Measurements from ENCODE around the gene MRGPRG. TPM values are rescaled to one million over a fixed set of nuclear protein-coding genes. Genes with fewer than 3 reads are reported as not detected.

The MRGPRG gene
- total and polyA plus RNA-seq, 9 of the 15 experiments (the other 6 are each of a cell fraction or from before 2014, with no cell fraction given): not detected

DNA sequence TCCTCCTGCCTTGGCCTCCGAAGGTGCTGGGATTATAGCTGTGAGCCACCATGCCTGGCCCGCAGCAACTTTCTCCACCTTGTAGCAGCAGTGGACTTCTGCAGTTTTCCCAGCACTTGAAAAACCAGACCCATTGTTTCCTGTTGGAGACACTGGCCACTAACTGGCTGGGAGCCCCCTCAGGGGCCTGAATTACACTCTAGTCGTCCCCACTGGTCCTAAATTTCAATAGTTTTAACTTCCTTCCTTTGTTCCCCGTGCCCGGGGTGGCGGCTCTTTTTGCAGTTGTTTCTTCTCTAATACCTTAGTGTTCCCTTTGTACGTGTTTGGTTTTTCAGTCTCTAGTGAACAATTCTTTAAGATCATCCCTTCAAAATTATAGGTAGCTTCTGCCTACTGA lies 16.2 kb upstream of the MRGPRG start:
- ATAC-seq: no peak
- peaks cover 16 to 34% of the 10 kb centered on the region in 2 experiments for H3K4me1 ChIP-seq (replicated peaks in 1 of 2; ENCODE audit: control insufficient read depth in 2 of 2, insufficient read depth in 2 of 2, low read length in 2 of 2)
- no peak for DNase-seq (ENCODE audit: extremely low read depth in 1 of 4, low spot score in 3 of 4)
- no peaks in the 10 kb centered on the region for H3K27me3 ChIP-seq (ENCODE audit: control insufficient read depth in 2 of 2, insufficient read depth in 2 of 2, low read length in 2 of 2)
- WGBS (ENCODE audit: insufficient coverage, low coverage, missing lambda C conversion rate): 56% methylated on average over 7 of the region's 7 CpGs
- ChIA-PET POLR2A (interaction anchor here (0.6 to 2.4 kb wide), 2 partner anchors 10 to 17 kb away, joined by 3 to 13 read pairs; no protein-coding TSS in a partner anchor), CTCF (ENCODE audit: low intra/inter-chr PET ratio) (no interaction called here)
- no peaks in the 10 kb centered on the region for H3K79me2 ChIP-seq (ENCODE audit: control insufficient read depth, insufficient read depth, low read length)
- no peaks in the 10 kb centered on the region for H4K20me1 ChIP-seq (replicated peaks; ENCODE audit: control insufficient read depth, insufficient read depth, low read length)
- no peaks in the 10 kb centered on the region for H3K9me3 ChIP-seq (replicated peaks; ENCODE audit: control insufficient read depth, insufficient read depth, low read depth, low read length)
- H3K36me3 ChIP-seq (ENCODE audit: control insufficient read depth, insufficient read depth, low read length): no peaks in the 10 kb centered on the region
- no peak overlapping the region for H3K9ac ChIP-seq (ENCODE audit: insufficient read depth in 1 of 2, low read depth in 2 of 2, low read length in 2 of 2)
- no peak for FAIRE-seq
- no peak overlapping the region for H3K4me3 ChIP-seq
- no peak overlapping the region for H3K27ac ChIP-seq (ENCODE audit: extremely low read depth, low read depth, low read length)
- no TSS peak for BruUV-seq (replicated peaks)
- no peak overlapping the region for H3K4me2 ChIP-seq (ENCODE audit: insufficient read depth, low read length)
- intact Hi-C loops (cut with micrococcal nuclease): no loop called here
- no peak for TF ChIP-seq SRSF7 (optimal IDR thresholded peaks at IDR 0.05; ENCODE audit: low read depth, low read length)
- TF ChIP-seq WHSC1 (IDR thresholded peaks at IDR 0.05; ENCODE audit: low read length): no peak
- TF ChIP-seq SOX6 (IDR thresholded peaks at IDR 0.05): no peak
- no peak for TF ChIP-seq ELF4 (CRISPR knock-in tag; IDR thresholded peaks at IDR 0.05)
- TF ChIP-seq RBFOX2 (IDR thresholded peaks at IDR 0.05; ENCODE audit: low read depth, low read length): no peak
- TF ChIP-seq CREM (IDR thresholded peaks at IDR 0.05; ENCODE audit: low read depth): no peak
- TF ChIP-seq, protein P1, sequence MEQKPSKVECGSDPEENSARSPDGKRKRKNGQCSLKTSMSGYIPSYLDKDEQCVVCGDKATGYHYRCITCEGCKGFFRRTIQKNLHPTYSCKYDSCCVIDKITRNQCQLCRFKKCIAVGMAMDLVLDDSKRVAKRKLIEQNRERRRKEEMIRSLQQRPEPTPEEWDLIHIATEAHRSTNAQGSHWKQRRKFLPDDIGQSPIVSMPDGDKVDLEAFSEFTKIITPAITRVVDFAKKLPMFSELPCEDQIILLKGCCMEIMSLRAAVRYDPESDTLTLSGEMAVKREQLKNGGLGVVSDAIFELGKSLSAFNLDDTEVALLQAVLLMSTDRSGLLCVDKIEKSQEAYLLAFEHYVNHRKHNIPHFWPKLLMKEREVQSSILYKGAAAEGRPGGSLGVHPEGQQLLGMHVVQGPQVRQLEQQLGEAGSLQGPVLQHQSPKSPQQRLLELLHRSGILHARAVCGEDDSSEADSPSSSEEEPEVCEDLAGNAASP (IDR thresholded peaks at IDR 0.05): no peak
- TF ChIP-seq NCOA2 (IDR thresholded peaks at IDR 0.05; ENCODE audit: partially characterized antibody in 2 of 2): no peak
- TF ChIP-seq GTF2A2 (tag; IDR thresholded peaks at IDR 0.05): no peak
- no peak for TF ChIP-seq POLR3A (IDR thresholded peaks at IDR 0.05; ENCODE audit: borderline replicate concordance, extremely low read depth, insufficient read depth, insufficient read length)
- TF ChIP-seq, protein P2, sequence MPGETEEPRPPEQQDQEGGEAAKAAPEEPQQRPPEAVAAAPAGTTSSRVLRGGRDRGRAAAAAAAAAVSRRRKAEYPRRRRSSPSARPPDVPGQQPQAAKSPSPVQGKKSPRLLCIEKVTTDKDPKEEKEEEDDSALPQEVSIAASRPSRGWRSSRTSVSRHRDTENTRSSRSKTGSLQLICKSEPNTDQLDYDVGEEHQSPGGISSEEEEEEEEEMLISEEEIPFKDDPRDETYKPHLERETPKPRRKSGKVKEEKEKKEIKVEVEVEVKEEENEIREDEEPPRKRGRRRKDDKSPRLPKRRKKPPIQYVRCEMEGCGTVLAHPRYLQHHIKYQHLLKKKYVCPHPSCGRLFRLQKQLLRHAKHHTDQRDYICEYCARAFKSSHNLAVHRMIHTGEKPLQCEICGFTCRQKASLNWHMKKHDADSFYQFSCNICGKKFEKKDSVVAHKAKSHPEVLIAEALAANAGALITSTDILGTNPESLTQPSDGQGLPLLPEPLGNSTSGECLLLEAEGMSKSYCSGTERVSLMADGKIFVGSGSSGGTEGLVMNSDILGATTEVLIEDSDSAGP (CRISPR knock-in tag; IDR thresholded peaks at IDR 0.05): no peak
- TF ChIP-seq, protein P3, sequence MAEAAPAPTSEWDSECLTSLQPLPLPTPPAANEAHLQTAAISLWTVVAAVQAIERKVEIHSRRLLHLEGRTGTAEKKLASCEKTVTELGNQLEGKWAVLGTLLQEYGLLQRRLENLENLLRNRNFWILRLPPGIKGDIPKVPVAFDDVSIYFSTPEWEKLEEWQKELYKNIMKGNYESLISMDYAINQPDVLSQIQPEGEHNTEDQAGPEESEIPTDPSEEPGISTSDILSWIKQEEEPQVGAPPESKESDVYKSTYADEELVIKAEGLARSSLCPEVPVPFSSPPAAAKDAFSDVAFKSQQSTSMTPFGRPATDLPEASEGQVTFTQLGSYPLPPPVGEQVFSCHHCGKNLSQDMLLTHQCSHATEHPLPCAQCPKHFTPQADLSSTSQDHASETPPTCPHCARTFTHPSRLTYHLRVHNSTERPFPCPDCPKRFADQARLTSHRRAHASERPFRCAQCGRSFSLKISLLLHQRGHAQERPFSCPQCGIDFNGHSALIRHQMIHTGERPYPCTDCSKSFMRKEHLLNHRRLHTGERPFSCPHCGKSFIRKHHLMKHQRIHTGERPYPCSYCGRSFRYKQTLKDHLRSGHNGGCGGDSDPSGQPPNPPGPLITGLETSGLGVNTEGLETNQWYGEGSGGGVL (CRISPR knock-in tag; IDR thresholded peaks at IDR 0.05): no peak
- TF ChIP-seq ZNF3 (CRISPR knock-in tag; IDR thresholded peaks at IDR 0.05): no peak
- H3K9me1 ChIP-seq (ENCODE audit: control insufficient read depth, insufficient read depth, low read length): peaks cover 4% of the 10 kb centered on the region
- peak overlapping the region; percentile 46 for H2AFZ ChIP-seq (ENCODE audit: low read depth, low read length)
- in situ Hi-C loops (cut with MboI): no loop called here

Measured in K562 (cell line).